Motor neuron (in vitro differentiated cells): ENCODE measurements around the gene GAPT. TPM values are rescaled to one million over a fixed set of nuclear protein-coding genes. Genes with fewer than 3 reads are reported as not detected.
"Not testable (repeated sequence)": the region's sequence is repeated elsewhere in the genome, so short reads cannot be mapped to it uniquely, and the experiment has no call there.

Experiments used
- ATAC-seq, 8 experiments: fragments of 200-7000 bp; cut with Tn5 transposase; replicated peaks in 6 of 8; 2 replicates each; pipeline ENCODE4 v1.8.0; 2021; ENCODE audit warnings: mild to moderate bottlenecking in 8 of 8, moderate library complexity in 8 of 8
- H3K27ac ChIP-seq, 2 donors: fragments of 250-450 bp; sonication (Bioruptor Pico); 2 replicates each; pipeline ENCODE4 v1.9.0; 2021; ENCODE audit warnings: antibody characterized with exemption in 2 of 2, mild to moderate bottlenecking in 2 of 2, moderate library complexity in 1 of 2
- H3K4me1 ChIP-seq, 2 donors: fragments of 250-450 bp; sonication (Bioruptor Pico); replicated peaks in 1 of 2; 2 replicates each; pipeline ENCODE4 v1.6.1; 2021; ENCODE audit warnings: antibody characterized with exemption in 2 of 2, mild to moderate bottlenecking in 2 of 2, moderate library complexity in 1 of 2
- H3K4me3 ChIP-seq, 5 donors: fragments of 250-450 bp; sonication (Bioruptor Pico); 2 replicates each; pipeline ENCODE4 v1.9.0; 2021; ENCODE audit warnings: antibody characterized with exemption in 5 of 5, mild to moderate bottlenecking in 5 of 5, moderate library complexity in 4 of 5
- WGBS, 10 experiments: fragments of 450-650 bp; shearing (Covaris generic); methylation state at CpG; one replicate each; pipeline ENCODE4 v1.0.0; 2022; 5-methylcytosine and 5-hydroxymethylcytosine counted together
- in situ Hi-C, 9 experiments: fragments of 400-800 bp; cut with MboI; loops; one replicate each; pipeline ENCODE4 v1.15.0; 2021; ENCODE audit warnings: low sequenced_read_pairs in 9 of 9, low pct_unique_long_range_greater_than_20kb in 2 of 9; ENCODE audit not compliant: unreplicated experiment in 9 of 9
- total RNA-seq, 8 experiments: library from RNA; unstranded; fragments of 300-600 nt; gene quantifications; 2 replicates each; pipeline versions ENCODE4 v1.2.3 to v1.2.4, GENCODE V29; 2022

GAPT gene
- total RNA-seq, 8 experiments from 2014 or later, result 0.14 to 0.76 (median 0.21) TPM; not detected in 3

DNA sequence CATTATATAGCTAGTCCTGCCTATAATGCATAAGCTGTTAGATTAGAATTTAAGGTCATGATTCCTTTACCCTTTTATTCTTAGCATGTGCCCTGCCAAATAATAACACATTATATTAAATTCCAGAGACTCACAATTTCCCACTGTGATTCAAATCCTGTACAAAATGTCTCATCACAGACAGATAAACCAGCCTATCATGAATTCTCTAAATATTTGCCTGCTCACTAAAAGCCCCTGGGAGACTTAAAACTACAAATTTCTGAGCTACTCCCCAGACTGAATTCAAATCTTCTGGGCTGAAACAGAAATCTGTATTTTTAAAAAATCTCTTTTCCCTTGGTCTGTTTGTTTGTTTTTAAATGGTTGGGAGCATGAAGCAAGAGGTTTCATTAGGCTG, 32.7 kb downstream of the GAPT start:
- Histone ChIP-seq H3K27ac (no peak overlapping the region), H3K4me1 (no peaks in the 10 kb centered on the region), H3K4me3 (no peak overlapping the region)
- in situ Hi-C loops, result loop anchor here in 1 of 9 experiments (25.0 kb wide), 1 partner anchor 313 kb away; no protein-coding TSS in a partner anchor
- no peak for ATAC-seq

DNA sequence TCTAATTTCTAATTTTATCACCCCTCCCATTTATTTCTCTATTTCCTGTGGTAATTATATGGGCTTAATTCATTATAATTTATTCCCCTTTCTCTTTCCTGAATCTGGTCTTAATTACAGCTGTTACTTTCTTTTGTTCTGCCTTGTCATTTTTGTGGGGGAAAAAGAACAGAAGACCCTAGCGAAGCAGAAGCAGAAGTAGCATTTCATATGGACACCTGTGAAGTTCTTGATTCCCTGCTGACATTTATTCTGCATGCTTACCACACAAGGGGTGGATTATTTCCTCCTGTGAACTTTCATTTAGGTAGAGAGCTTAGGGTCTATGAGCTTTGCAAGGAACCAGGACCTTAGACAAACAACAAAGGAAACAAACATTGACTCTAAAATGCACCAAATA, 33.3 kb downstream of the GAPT start:
- in situ Hi-C loops, result loop anchor here in 1 of 9 experiments (25.0 kb wide), 1 partner anchor 313 kb away; no protein-coding TSS in a partner anchor
- 0 to 100% (median 64%) methylated on average over 1 of the region's 1 CpG; no CpG with 5 or more reads in 1 of the 10 experiments for WGBS, 10 experiments
- no peaks in the 10 kb centered on the region for H3K4me1 ChIP-seq
- H3K4me3 ChIP-seq, result no peak overlapping the region
- no peak for ATAC-seq
- no peak overlapping the region for H3K27ac ChIP-seq

DNA sequence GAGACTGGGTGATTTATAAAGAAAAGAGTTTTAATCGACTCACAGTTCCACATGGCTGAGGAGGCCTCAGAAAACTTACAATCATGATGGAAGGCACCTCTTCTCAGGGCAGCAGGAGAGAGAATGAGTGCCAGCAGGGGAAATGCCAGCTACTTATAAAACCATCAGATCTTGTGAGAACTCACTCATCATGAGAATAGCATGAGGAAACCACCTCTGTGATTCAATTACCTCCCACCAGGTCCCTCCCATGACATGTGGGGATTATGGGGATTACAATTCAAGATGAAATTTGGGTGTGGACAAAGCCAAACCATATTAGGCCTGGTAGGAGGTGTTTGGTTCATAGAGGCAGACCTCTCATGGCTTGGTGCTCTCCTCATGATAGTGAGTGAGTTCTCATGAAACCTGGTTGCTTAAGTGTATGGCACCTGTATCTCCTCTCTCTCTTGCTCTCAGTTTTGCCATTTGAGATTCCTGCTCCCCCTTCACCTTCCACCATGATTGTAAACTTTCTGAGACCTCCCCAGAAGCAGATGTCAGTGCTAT, 39.8 kb downstream of the GAPT start:
- 0 to 83% (median 33%) methylated on average over 1 of the region's 1 CpG; no CpG with 5 or more reads in 5 of the 10 experiments for WGBS, 10 experiments
- Histone ChIP-seq H3K4me1 (no peaks in the 10 kb centered on the region), H3K27ac (no peak overlapping the region), H3K4me3 (no peak overlapping the region)
- in situ Hi-C loops, result no loop called here
- ATAC-seq, result no peak

DNA sequence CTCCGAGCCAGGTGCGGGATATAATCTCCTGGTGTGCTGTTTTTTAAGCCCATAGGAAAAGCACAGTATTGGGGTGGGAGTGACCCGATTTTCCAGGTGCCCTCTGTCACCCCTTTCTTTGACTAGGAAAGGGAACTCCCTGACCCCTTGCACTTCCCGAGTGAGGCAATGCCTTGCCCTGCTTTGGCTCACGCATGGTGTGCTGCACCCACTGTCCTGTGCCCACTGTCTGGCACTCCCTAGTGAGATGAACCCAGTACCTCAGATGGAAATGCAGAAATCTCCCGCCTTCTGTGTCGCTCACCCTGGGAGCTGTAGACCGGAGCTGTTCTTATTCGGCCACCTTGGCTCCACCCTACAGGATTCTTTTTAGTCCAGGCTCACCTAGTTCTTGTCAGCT, 50.7 kb downstream of the GAPT start:
- H3K27ac ChIP-seq, in situ Hi-C loops, ATAC-seq, H3K4me3 ChIP-seq: not testable (repeated sequence)
- WGBS, 10 experiments, result 20 to 100% (median 100%) methylated on average over 1 of the region's 9 CpGs; no CpG with 5 or more reads in 6 of the 10 experiments
- H3K4me1 ChIP-seq, result peaks cover 7 to 20% of the 10 kb centered on the region in 2 donors

DNA sequence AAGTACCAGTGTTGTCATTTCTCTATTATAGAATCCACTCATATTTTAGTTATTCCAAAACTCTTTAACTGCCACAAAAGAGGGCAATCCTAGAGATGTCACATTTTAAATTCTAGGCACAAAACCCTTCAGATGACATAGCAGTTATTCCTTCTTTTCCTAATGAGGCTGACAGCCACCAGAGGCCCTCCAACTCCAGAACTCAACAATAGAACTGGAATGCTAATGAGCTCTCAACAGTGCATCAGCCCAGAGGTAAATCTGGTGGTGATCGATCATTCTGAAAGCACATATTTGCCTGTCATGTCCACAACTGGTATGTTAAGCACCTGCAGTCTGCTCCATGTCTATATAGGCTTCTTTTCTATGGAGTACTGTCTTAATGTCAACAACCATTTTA, 51.5 kb downstream of the GAPT start:
- in situ Hi-C loops, result no loop called here
- Histone ChIP-seq H3K4me1 (peaks cover 7 to 23% of the 10 kb centered on the region in 2 donors), H3K4me3 (no peak overlapping the region), H3K27ac (no peak overlapping the region)
- peak in 5 of 8 experiments; percentile 70 to 87 (median 78) for ATAC-seq
- 0 to 50% (median 23%) methylated on average over 1 of the region's 1 CpG; no CpG with 5 or more reads in 6 of the 10 experiments for WGBS, 10 experiments

DNA sequence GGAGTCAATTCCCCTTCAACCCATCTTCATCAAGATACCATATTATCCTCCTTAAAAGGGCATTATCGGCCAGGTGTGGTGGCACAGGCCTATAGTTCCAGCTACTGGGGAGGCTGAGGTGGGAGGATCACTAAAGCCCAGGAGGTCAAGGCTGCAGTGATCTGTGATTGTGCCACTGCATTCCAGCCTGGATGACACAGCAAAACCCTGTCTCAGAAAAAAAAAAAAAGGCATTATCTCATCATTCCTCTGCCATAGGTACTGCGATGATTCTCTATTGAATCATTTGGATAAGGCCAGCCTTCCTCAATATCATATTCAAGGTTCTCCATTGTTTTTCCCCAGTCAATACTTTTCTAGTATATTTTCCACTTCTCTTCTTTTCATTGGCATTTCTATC, 52.5 kb downstream of the GAPT start:
- Histone ChIP-seq H3K4me1 (peaks cover 7 to 26% of the 10 kb centered on the region in 2 donors), H3K27ac (no peak overlapping the region), H3K4me3 (no peak overlapping the region)
- 0 to 100% (median 82%) methylated on average over 1 to 2 of the region's 2 CpGs for WGBS, 10 experiments
- ATAC-seq, result no peak
- in situ Hi-C loops, result no loop called here

DNA sequence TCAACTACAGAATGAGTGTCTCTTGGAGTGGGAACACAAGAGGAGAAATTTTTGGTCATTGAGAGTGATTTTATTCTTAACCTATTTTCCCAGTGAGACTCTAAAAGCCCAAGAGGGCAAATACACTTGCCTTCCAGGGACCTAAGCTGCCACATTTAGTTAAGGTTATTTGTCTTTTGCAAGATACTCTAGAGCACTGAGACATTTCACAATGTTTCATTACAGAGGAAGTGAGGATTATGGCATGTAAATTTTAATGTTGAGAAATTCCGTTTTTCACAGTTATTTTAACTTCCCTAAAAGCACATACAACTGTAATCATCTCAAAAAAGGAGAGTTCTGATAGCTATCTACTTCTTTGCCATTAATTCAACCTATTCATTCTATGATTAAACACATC, 53.0 kb downstream of the GAPT start:
- in situ Hi-C loops, result no loop called here
- ATAC-seq, result no peak
- Histone ChIP-seq H3K4me3 (no peak overlapping the region), H3K4me1 (peaks cover 7 to 26% of the 10 kb centered on the region in 2 donors), H3K27ac (no peak overlapping the region)
- WGBS, 10 experiments, result 0 to 83% (median 45%) methylated on average over 1 of the region's 1 CpG; no CpG with 5 or more reads in 2 of the 10 experiments

DNA sequence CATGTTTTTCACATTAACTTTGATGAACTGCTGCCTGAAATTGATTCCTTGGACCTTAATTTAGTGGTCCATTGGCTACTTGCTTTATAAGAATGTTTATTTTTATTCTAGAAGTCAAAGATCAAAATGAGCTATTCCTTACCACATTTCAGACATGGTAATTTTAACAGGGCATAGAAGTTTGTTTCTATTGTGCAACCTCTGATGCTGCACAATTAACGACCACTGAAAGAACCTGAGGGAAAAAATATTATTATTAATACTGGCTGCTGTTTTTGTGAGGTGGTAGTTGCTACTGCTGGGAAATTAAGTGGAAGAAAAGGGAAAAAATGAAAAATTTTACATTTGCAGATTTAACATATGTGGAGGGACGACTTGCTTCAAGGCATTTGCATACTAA, 53.7 kb downstream of the GAPT start:
- WGBS, 10 experiments, result 0 to 88% (median 70%) methylated on average over 1 to 2 of the region's 2 CpGs; no CpG with 5 or more reads in 1 of the 10 experiments
- no peak for ATAC-seq
- no peak overlapping the region for H3K4me3 ChIP-seq
- peaks cover 7 to 26% of the 10 kb centered on the region in 2 donors for H3K4me1 ChIP-seq
- in situ Hi-C loops, result no loop called here
- H3K27ac ChIP-seq, result no peak overlapping the region

DNA sequence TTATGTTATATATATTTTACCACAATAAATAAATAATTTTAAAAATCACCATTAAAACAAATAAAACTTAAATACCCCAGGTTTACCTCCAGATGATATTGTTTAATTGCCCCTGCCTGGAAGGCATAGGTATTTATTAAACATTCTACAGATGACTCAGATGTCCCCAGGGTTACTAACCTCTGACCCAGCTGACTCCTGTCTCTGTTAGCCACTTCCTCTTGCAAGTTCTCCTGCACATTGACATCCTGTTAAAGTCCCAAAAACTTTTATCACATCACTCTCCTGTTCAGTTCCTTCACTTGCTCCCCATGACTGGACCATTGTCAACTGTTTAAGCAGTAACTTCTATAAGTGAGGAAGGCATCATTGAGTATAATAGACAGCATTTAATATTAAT, 54.7 kb downstream of the GAPT start:
- Histone ChIP-seq H3K27ac (no peak overlapping the region), H3K4me3 (no peak overlapping the region), H3K4me1 (peaks cover 7 to 26% of the 10 kb centered on the region in 2 donors)
- no peak for ATAC-seq
- in situ Hi-C loops, result no loop called here

Other genes with a start within 250 kb of the GAPT start
- gene PLK2, start 31.3 kb upstream of the GAPT start, total RNA-seq, result 100 to 1,000 TPM in 3 of 8 experiments, 10 to 100 TPM in 5; 43.5 to 242 (median 72.9) TPM
- gene RAB3C, start 91.6 kb downstream of the GAPT start, total RNA-seq, result 100 to 1,000 TPM in 1 of 8 experiments, 10 to 100 TPM in 4, under 1 TPM in 2, not detected in 1; 0.10 to 114 (median 50.3) TPM